GM23338 (cell line): ENCODE results near the gene LHFPL4.

ENCODE experiments used
- CREB1 ChIP-seq: fragments of 250-450 bp; sonication (Bioruptor Pico); IDR thresholded peaks from 2 replicates; pipeline ENCODE4 v1.5.0; 2020; ENCODE audit warnings: low read depth, mild to moderate bottlenecking, moderate library complexity
- EZH2 ChIP-seq: fragments of 200-600 bp; sonication (generic); IDR thresholded peaks from one replicate; pipeline ENCODE4 v1.8.0; 2017; ENCODE audit warnings: antibody characterized with exemption, mild to moderate bottlenecking, low read depth; ENCODE audit not compliant: unreplicated experiment
- EZH2phosphoT487 ChIP-seq: fragments of 200-600 bp; sonication (generic); IDR thresholded peaks from one replicate; pipeline ENCODE4 v1.8.1; 2018; ENCODE audit warnings: antibody characterized with exemption; ENCODE audit not compliant: unreplicated experiment
- NANOG ChIP-seq: IDR thresholded peaks from 2 replicates; pipeline ENCODE4 v1.6.1; 2016; ENCODE audit warnings: antibody characterized with exemption, borderline replicate concordance
- POLR2AphosphoS5 ChIP-seq: IDR thresholded peaks from 2 replicates; pipeline ENCODE4 v1.6.1; 2016; ENCODE audit warnings: antibody characterized with exemption, low read depth
- TF ChIP-seq, protein P1 (sequence below), 2 experiments: fragments of 200-600 bp in 1 of 2; sonication (generic) in 1 of 2; conservative IDR thresholded peaks; 2 replicates each; pipeline versions ENCODE4 v1.5.1 to v1.6.1; 2016 to 2017; ENCODE audit warnings: antibody characterized with exemption in 2 of 2, low read depth in 2 of 2, mild to moderate bottlenecking in 2 of 2, moderate library complexity in 1 of 2
- TF ChIP-seq, protein P2 (sequence below): IDR thresholded peaks from 2 replicates; pipeline ENCODE4 v1.6.1; 2016; ENCODE audit warnings: antibody characterized with exemption

DNA sequence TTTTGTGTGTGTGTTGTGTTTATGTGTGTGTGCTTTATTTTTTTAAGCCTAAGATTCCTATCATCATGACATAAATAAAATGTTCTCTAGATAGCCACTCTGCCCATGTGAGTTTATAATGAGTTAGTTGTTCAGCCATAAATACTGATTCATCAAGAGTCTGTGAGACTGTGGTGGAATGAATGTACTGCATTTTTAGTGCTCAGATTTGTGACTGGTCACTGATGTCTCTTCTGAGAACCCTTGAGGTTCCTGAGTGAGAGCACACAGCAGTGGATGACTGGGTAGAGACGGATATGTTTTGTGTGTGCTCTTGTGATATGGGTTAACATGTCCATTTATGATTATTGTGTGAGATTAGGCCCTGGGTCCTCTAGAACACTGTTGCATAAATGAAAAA lies 105.0 kb downstream of the LHFPL4 start:
- TF ChIP-seq, protein P1, sequence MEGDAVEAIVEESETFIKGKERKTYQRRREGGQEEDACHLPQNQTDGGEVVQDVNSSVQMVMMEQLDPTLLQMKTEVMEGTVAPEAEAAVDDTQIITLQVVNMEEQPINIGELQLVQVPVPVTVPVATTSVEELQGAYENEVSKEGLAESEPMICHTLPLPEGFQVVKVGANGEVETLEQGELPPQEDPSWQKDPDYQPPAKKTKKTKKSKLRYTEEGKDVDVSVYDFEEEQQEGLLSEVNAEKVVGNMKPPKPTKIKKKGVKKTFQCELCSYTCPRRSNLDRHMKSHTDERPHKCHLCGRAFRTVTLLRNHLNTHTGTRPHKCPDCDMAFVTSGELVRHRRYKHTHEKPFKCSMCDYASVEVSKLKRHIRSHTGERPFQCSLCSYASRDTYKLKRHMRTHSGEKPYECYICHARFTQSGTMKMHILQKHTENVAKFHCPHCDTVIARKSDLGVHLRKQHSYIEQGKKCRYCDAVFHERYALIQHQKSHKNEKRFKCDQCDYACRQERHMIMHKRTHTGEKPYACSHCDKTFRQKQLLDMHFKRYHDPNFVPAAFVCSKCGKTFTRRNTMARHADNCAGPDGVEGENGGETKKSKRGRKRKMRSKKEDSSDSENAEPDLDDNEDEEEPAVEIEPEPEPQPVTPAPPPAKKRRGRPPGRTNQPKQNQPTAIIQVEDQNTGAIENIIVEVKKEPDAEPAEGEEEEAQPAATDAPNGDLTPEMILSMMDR (conservative IDR thresholded peaks at IDR 0.05; ENCODE audit: low read depth in 2 of 2), result no peak
- TF ChIP-seq EZH2phosphoT487, result no peak
- TF ChIP-seq POLR2AphosphoS5, result no peak
- no peak for TF ChIP-seq EZH2
- TF ChIP-seq CREB1 (CRISPR knock-in tag), result no peak
- TF ChIP-seq NANOG, result no peak
- TF ChIP-seq, protein P2, sequence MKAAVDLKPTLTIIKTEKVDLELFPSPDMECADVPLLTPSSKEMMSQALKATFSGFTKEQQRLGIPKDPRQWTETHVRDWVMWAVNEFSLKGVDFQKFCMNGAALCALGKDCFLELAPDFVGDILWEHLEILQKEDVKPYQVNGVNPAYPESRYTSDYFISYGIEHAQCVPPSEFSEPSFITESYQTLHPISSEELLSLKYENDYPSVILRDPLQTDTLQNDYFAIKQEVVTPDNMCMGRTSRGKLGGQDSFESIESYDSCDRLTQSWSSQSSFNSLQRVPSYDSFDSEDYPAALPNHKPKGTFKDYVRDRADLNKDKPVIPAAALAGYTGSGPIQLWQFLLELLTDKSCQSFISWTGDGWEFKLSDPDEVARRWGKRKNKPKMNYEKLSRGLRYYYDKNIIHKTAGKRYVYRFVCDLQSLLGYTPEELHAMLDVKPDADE, result no peak
